Mesenchymal stem cell (in vitro differentiated cells and primary cell): ENCODE data around the gene HOXA13.

Source experiments
- DNase-seq: peaks from one replicate; pipeline ENCODE4 v3.0.0-alpha.2; 2013
- H2AFZ ChIP-seq: one replicate; pipeline ENCODE4 v1.6.1; 2013; ENCODE audit warnings: low read depth, mild to moderate bottlenecking, control low read depth, inconsistent platforms, low read length, moderate library complexity
- H2AK5ac ChIP-seq: 2 replicates; pipeline ENCODE4 v1.6.1; 2013; ENCODE audit warnings: low read length, moderate library complexity, mild to moderate bottlenecking, inconsistent platforms; ENCODE audit not compliant: severe bottlenecking
- H2BK120ac ChIP-seq: one replicate; pipeline ENCODE4 v1.6.1; 2013; ENCODE audit warnings: low read depth, mild to moderate bottlenecking, inconsistent platforms, low read length, moderate library complexity
- H2BK12ac ChIP-seq, 2 experiments: one replicate each; pipeline ENCODE4 v1.6.1; 2013; ENCODE audit warnings: inconsistent platforms in 2 of 2, low read length in 2 of 2, mild to moderate bottlenecking in 2 of 2, moderate library complexity in 2 of 2, control low read depth in 1 of 2
- H2BK15ac ChIP-seq: one replicate; pipeline ENCODE4 v1.6.1; 2013; ENCODE audit warnings: mild to moderate bottlenecking, low read depth, inconsistent platforms; ENCODE audit not compliant: poor library complexity, severe bottlenecking
- H2BK5ac ChIP-seq: 2 replicates; pipeline ENCODE4 v1.6.1; 2013; ENCODE audit warnings: low read depth, mild to moderate bottlenecking, low read length, control low read depth, inconsistent platforms; ENCODE audit not compliant: poor library complexity, severe bottlenecking
- H3K14ac ChIP-seq, 2 experiments: one replicate each; pipeline ENCODE4 v1.6.1; 2013; ENCODE audit warnings: inconsistent platforms in 2 of 2, low read length in 2 of 2, control low read depth in 1 of 2, mild to moderate bottlenecking in 1 of 2, moderate library complexity in 1 of 2
- H3K18ac ChIP-seq, 2 experiments: one replicate each; pipeline ENCODE4 v1.6.1; 2013; ENCODE audit warnings: inconsistent platforms in 2 of 2, low read length in 2 of 2, control low read depth in 1 of 2, low read depth in 1 of 2, mild to moderate bottlenecking in 1 of 2
- H3K23ac ChIP-seq, 2 experiments: one replicate each; pipeline ENCODE4 v1.6.1; 2013; ENCODE audit warnings: inconsistent platforms in 2 of 2, low read length in 2 of 2, mild to moderate bottlenecking in 2 of 2, moderate library complexity in 2 of 2, control low read depth in 1 of 2
- H3K27ac ChIP-seq: 2 replicates; pipeline ENCODE4 v1.5.1; 2013; ENCODE audit warnings: mild to moderate bottlenecking, moderate library complexity, low read length, control low read depth, inconsistent platforms; ENCODE audit not compliant: poor library complexity, severe bottlenecking
- H3K27me3 ChIP-seq, 2 experiments: 2 replicates each; pipeline versions ENCODE4 v1.6.1 to v1.7.0; 2013; ENCODE audit warnings: low read length in 2 of 2, mild to moderate bottlenecking in 2 of 2, moderate library complexity in 2 of 2, control low read depth in 1 of 2, inconsistent platforms in 1 of 2; ENCODE audit not compliant: control insufficient read depth in 1 of 2, insufficient read depth in 1 of 2
- H3K36me3 ChIP-seq, 2 experiments: 2 replicates each; pipeline versions ENCODE4 v1.6.1 to v1.7.0; 2013; ENCODE audit warnings: low read length in 2 of 2, control low read depth in 1 of 2, inconsistent platforms in 1 of 2, low read depth in 1 of 2, mild to moderate bottlenecking in 1 of 2; ENCODE audit not compliant: insufficient read depth in 2 of 2, control insufficient read depth in 1 of 2
- H3K4ac ChIP-seq, 2 experiments: one replicate each; pipeline ENCODE4 v1.6.1; 2013; ENCODE audit warnings: inconsistent platforms in 2 of 2, low read length in 2 of 2, mild to moderate bottlenecking in 2 of 2, moderate library complexity in 2 of 2, control low read depth in 1 of 2, low read depth in 1 of 2
- H3K4me1 ChIP-seq: 2 replicates; pipeline ENCODE4 v1.6.1; 2013; ENCODE audit warnings: low read depth, low read length, control low read depth; ENCODE audit not compliant: control insufficient read depth, insufficient read depth
- H3K4me2 ChIP-seq: 2 replicates; pipeline ENCODE4 v1.6.1; 2013; ENCODE audit warnings: low read length, mild to moderate bottlenecking, inconsistent platforms; ENCODE audit not compliant: poor library complexity, severe bottlenecking
- H3K4me3 ChIP-seq, 2 experiments: 2 replicates each; pipeline versions ENCODE4 v1.5.1 to v1.7.0; 2013; ENCODE audit warnings: low read length in 2 of 2, mild to moderate bottlenecking in 2 of 2, control low read depth in 1 of 2, low read depth in 1 of 2; ENCODE audit not compliant: insufficient read depth in 1 of 2
- H3K79me1 ChIP-seq: replicated peaks from 2 replicates; pipeline ENCODE4 v1.6.1; 2013; ENCODE audit warnings: mild to moderate bottlenecking, control low read depth, low read length, inconsistent platforms; ENCODE audit not compliant: poor library complexity, severe bottlenecking
- H3K9ac ChIP-seq: 2 replicates; pipeline ENCODE4 v1.7.0; 2013; ENCODE audit warnings: mild to moderate bottlenecking, low read length, moderate library complexity
- H3K9me3 ChIP-seq: 2 replicates; pipeline ENCODE4 v1.7.0; 2013; ENCODE audit warnings: mild to moderate bottlenecking, low read length; ENCODE audit not compliant: control insufficient read depth
- H4K8ac ChIP-seq: one replicate; pipeline ENCODE4 v1.6.1; 2013; ENCODE audit warnings: inconsistent platforms, mild to moderate bottlenecking, low read length, moderate library complexity
- H4K91ac ChIP-seq: one replicate; pipeline ENCODE4 v1.6.1; 2013; ENCODE audit warnings: mild to moderate bottlenecking, low read length, inconsistent platforms
- WGBS: methylation state at CpG from one replicate; pipeline ENCODE4 v1.1.7; 2013; ENCODE audit warnings: mixed read lengths; 5-methylcytosine and 5-hydroxymethylcytosine counted together

Gene HOXA13

GRCh38 chr7:27164045-27164366 lies 35.9 kb downstream of the HOXA13 start:
- H3K9ac ChIP-seq = peak overlapping the region; percentile 90
- no peaks in the 10 kb centered on the region for H3K27me3 ChIP-seq
- H3K9me3 ChIP-seq = no peaks in the 10 kb centered on the region
- H2BK12ac ChIP-seq = peak overlapping the region in 1 of 2 experiments; percentile 21
- H2BK15ac ChIP-seq = no peak overlapping the region
- H3K36me3 ChIP-seq = peaks cover 15 to 50% of the 10 kb centered on the region in 2 experiments
- peak overlapping the region; percentile 9 to 64 for H3K18ac ChIP-seq
- H2AFZ ChIP-seq = no peak overlapping the region
- H3K14ac ChIP-seq = no peak overlapping the region
- H3K4ac ChIP-seq = peak overlapping the region in 1 of 2 experiments; percentile 32
- no peak overlapping the region for H3K4me2 ChIP-seq
- peaks cover 3% of the 10 kb centered on the region for H3K79me1 ChIP-seq
- no peak overlapping the region for H4K91ac ChIP-seq
- DNase-seq = no peak
- WGBS = 20% methylated on average over 12 of the region's 12 CpGs
- H4K8ac ChIP-seq = peak overlapping the region; percentile 13
- H3K27ac ChIP-seq = no peak overlapping the region
- H2AK5ac ChIP-seq = no peak overlapping the region
- H2BK5ac ChIP-seq = no peak overlapping the region
- no peak overlapping the region for H2BK120ac ChIP-seq
- H3K4me1 ChIP-seq = peaks cover 36% of the 10 kb centered on the region
- peak overlapping the region in 1 of 2 experiments; percentile 92 for H3K4me3 ChIP-seq
- H3K23ac ChIP-seq = peak overlapping the region in 1 of 2 experiments; percentile 86

- 31% methylated on average over 18 of the region's 24 CpGs for WGBS
- Histone ChIP-seq H3K23ac (peak overlapping the region in 1 of 2 experiments; percentile 50), H3K18ac (peak overlapping the region in 1 of 2 experiments; percentile 64), H3K4me3 (peak overlapping the region in 1 of 2 experiments; percentile 92), H3K4ac (peak overlapping the region in 1 of 2 experiments; percentile 32), H3K79me1 (peaks cover 3% of the 10 kb centered on the region), H3K36me3 (peaks cover 15 to 49% of the 10 kb centered on the region in 2 experiments), H3K9me3 (no peaks in the 10 kb centered on the region), H3K27ac (no peak overlapping the region), H2AK5ac (no peak overlapping the region), H3K27me3 (peaks cover 0 to 4% of the 10 kb centered on the region in 2 experiments), H2BK120ac (no peak overlapping the region), H3K14ac (peak overlapping the region in 1 of 2 experiments; percentile 71), H2BK15ac (peak overlapping the region; percentile 90), H2BK12ac (peak overlapping the region in 1 of 2 experiments; percentile 68), H3K9ac (peak overlapping the region; percentile 90), H3K4me1 (peaks cover 36% of the 10 kb centered on the region), H2BK5ac (no peak overlapping the region), H4K91ac (no peak overlapping the region), H4K8ac (peak overlapping the region; percentile 13), H2AFZ (no peak overlapping the region), H3K4me2 (no peak overlapping the region)
- no peak for DNase-seq
Measured at GRCh38 chr7:27163288-27164044, 36.4 kb downstream of the HOXA13 start.

DNA sequence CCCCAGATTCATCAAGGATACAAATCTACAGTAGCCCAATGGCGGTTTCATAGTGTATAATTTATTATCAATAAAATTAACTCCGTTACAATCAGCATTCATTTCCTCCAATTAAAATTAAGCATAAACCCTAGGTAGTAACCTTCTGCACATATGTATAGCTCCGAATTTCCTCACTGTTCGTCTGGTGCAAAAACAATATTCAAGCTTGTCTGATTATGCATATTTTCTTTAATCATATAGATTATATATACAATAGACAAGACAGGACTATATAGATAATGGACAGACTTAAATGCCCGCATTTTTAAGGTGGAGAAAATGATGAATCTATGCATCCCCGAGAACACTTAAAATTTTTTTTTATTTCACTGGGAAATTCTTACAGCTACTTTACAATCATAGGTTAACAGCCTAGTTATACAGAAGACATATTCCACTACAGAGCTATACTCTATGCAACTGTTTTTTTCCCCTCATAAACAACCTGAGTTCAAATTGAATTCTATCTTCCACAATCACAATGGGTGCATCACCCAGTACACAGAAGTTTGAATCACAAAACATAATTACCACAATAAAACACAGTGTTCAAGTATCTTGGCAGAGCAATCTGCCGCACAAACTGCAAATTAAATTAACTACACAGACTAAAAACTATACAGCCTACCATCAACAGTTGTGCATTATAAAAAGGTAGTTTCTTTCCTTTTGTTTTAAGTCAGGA lies 37.2 kb downstream of the HOXA13 start:
- Histone ChIP-seq H2BK12ac (no peak overlapping the region), H3K27ac (no peak overlapping the region), H2BK120ac (no peak overlapping the region), H3K18ac (no peak overlapping the region), H2BK15ac (no peak overlapping the region), H3K14ac (no peak overlapping the region), H3K4me1 (peaks cover 36% of the 10 kb centered on the region), H4K8ac (no peak overlapping the region), H3K23ac (no peak overlapping the region), H2BK5ac (no peak overlapping the region), H3K4me3 (peak overlapping the region in 1 of 2 experiments; percentile 92), H3K36me3 (peaks cover 15 to 45% of the 10 kb centered on the region in 2 experiments), H3K9me3 (no peaks in the 10 kb centered on the region), H2AFZ (no peak overlapping the region), H3K9ac (peak overlapping the region; percentile 90), H4K91ac (no peak overlapping the region), H3K4me2 (no peak overlapping the region), H3K79me1 (peaks cover 3% of the 10 kb centered on the region), H3K27me3 (peaks cover 0 to 11% of the 10 kb centered on the region in 2 experiments), H3K4ac (no peak overlapping the region), H2AK5ac (no peak overlapping the region)
- no peak for DNase-seq
- WGBS = 73% methylated on average over 2 of the region's 7 CpGs
